MM.1S (cell line): ENCODE results near the gene EDARADD.

Experiments used
- DNase-seq: peaks from one replicate; pipeline ENCODE4 v3.0.0-alpha.2; 2015
- H2AFZ ChIP-seq: fragments of 300-600 bp; sonication (generic); 2 replicates; pipeline ENCODE4 v1.6.0; 2016; ENCODE audit warnings: antibody characterized with exemption, low read length
- H3F3A ChIP-seq: fragments of 300-600 bp; sonication (generic); 2 replicates; pipeline ENCODE4 v1.6.1; 2016; ENCODE audit warnings: mild to moderate bottlenecking, antibody characterized with exemption, low read length, moderate library complexity, mixed read lengths; ENCODE audit not compliant: insufficient read depth
- H3K27ac ChIP-seq: fragments of 300-600 bp; sonication (generic); 2 replicates; pipeline ENCODE4 v1.5.1; 2016; ENCODE audit warnings: mild to moderate bottlenecking, low read length
- H3K27me3 ChIP-seq: fragments of 300-600 bp; sonication (generic); replicated peaks from 2 replicates; pipeline ENCODE4 v1.6.0; 2016; ENCODE audit warnings: low read length; ENCODE audit not compliant: insufficient read depth
- H3K36me3 ChIP-seq: fragments of 300-600 bp; sonication (generic); replicated peaks from 2 replicates; pipeline ENCODE4 v1.6.1; 2016; ENCODE audit warnings: mild to moderate bottlenecking, low read length, mixed read lengths; ENCODE audit not compliant: insufficient read depth
- H3K4me1 ChIP-seq: fragments of 300-600 bp; sonication (generic); 2 replicates; pipeline ENCODE4 v1.6.1; 2016; ENCODE audit warnings: low read length, mixed read lengths
- H3K4me2 ChIP-seq: fragments of 300-600 bp; sonication (generic); 2 replicates; pipeline ENCODE4 v1.6.0; 2016; ENCODE audit warnings: low read depth, low read length
- H3K4me3 ChIP-seq: fragments of 300-600 bp; sonication (generic); 2 replicates; pipeline ENCODE4 v1.5.1; 2016; ENCODE audit warnings: low read length, mixed read lengths
- H3K79me2 ChIP-seq: fragments of 300-600 bp; sonication (generic); 2 replicates; pipeline ENCODE4 v1.6.1; 2016; ENCODE audit warnings: mixed run types, low read length, mixed read lengths
- H3K9ac ChIP-seq: fragments of 300-600 bp; sonication (generic); 2 replicates; pipeline ENCODE4 v1.6.1; 2016; ENCODE audit warnings: low read length, mixed read lengths
- H3K9me2 ChIP-seq: fragments of 300-600 bp; sonication (generic); replicated peaks from 2 replicates; pipeline ENCODE4 v1.6.1; 2016; ENCODE audit warnings: mild to moderate bottlenecking, low read length, mixed read lengths; ENCODE audit not compliant: insufficient read depth
- H3K9me3 ChIP-seq: fragments of 300-600 bp; sonication (generic); replicated peaks from 2 replicates; pipeline ENCODE4 v1.6.1; 2016; ENCODE audit warnings: mild to moderate bottlenecking, low read length, mixed read lengths; ENCODE audit not compliant: insufficient read depth
- H4K20me1 ChIP-seq: fragments of 300-600 bp; sonication (generic); 2 replicates; pipeline ENCODE4 v1.6.1; 2016; ENCODE audit warnings: mild to moderate bottlenecking, low read length, moderate library complexity, mixed read lengths; ENCODE audit not compliant: insufficient read depth
- CTCF ChIP-seq: fragments of 300-600 bp; sonication (generic); IDR thresholded peaks from 2 replicates; pipeline ENCODE4 v1.5.1; 2016; ENCODE audit warnings: antibody characterized with exemption, low read length, mixed read lengths
- EZH2 ChIP-seq: fragments of 300-600 bp; sonication (generic); optimal IDR thresholded peaks from 2 replicates; pipeline ENCODE3; 2017; ENCODE audit warnings: low read depth, mild to moderate bottlenecking, antibody characterized with exemption, low read length, mixed read lengths
- EZH2phosphoT487 ChIP-seq: fragments of 300-600 bp; sonication (generic); IDR thresholded peaks from 2 replicates; pipeline ENCODE4 v1.6.1; 2018; ENCODE audit warnings: antibody characterized with exemption, low read length

Gene EDARADD

GRCh38 chr1:236421022-236421421, 26.9 kb downstream of the EDARADD start:
- Histone ChIP-seq H3K4me2 (no peak overlapping the region), H3K36me3 (no peaks in the 10 kb centered on the region), H3K27me3 (no peaks in the 10 kb centered on the region), H4K20me1 (no peaks in the 10 kb centered on the region), H3K4me1 (no peaks in the 10 kb centered on the region), H3K9ac (no peak overlapping the region), H3K79me2 (no peaks in the 10 kb centered on the region), H3K27ac (no peak overlapping the region), H3F3A (no peaks in the 10 kb centered on the region), H3K9me2 (no peaks in the 10 kb centered on the region), H3K9me3 (no peaks in the 10 kb centered on the region), H3K4me3 (no peak overlapping the region), H2AFZ (no peak overlapping the region)
- no peak for DNase-seq
- TF ChIP-seq EZH2phosphoT487, result no peak
- no peak for TF ChIP-seq EZH2
- no peak for TF ChIP-seq CTCF

- no peaks in the 10 kb centered on the region for H3K27me3 ChIP-seq
- H3K36me3 ChIP-seq, result no peaks in the 10 kb centered on the region
- TF ChIP-seq EZH2 (no peak), EZH2phosphoT487 (no peak), CTCF (no peak)
- H3K4me3 ChIP-seq, result no peak overlapping the region
- no peaks in the 10 kb centered on the region for H3F3A ChIP-seq
- H3K79me2 ChIP-seq, result no peaks in the 10 kb centered on the region
- no peaks in the 10 kb centered on the region for H3K9me3 ChIP-seq
- H3K4me2 ChIP-seq, result no peak overlapping the region
- no peaks in the 10 kb centered on the region for H3K4me1 ChIP-seq
- no peak overlapping the region for H3K27ac ChIP-seq
- H3K9ac ChIP-seq, result no peak overlapping the region
- H3K9me2 ChIP-seq, result no peaks in the 10 kb centered on the region
- no peak overlapping the region for H2AFZ ChIP-seq
- no peak for DNase-seq
- H4K20me1 ChIP-seq, result no peaks in the 10 kb centered on the region
Observed at GRCh38 chr1:236421850-236422516, 27.9 kb downstream of the EDARADD start.

GRCh38 chr1:236422517-236422876, 28.4 kb downstream of the EDARADD start:
- no peaks in the 10 kb centered on the region for H3K9me3 ChIP-seq
- no peaks in the 10 kb centered on the region for H3K4me1 ChIP-seq
- no peak for DNase-seq
- no peak overlapping the region for H3K4me2 ChIP-seq
- no peak overlapping the region for H3K27ac ChIP-seq
- H2AFZ ChIP-seq, result no peak overlapping the region
- H3K79me2 ChIP-seq, result no peaks in the 10 kb centered on the region
- no peak overlapping the region for H3K4me3 ChIP-seq
- no peak overlapping the region for H3K9ac ChIP-seq
- no peaks in the 10 kb centered on the region for H4K20me1 ChIP-seq
- H3K36me3 ChIP-seq, result no peaks in the 10 kb centered on the region
- H3K9me2 ChIP-seq, result no peaks in the 10 kb centered on the region
- no peaks in the 10 kb centered on the region for H3K27me3 ChIP-seq
- no peaks in the 10 kb centered on the region for H3F3A ChIP-seq
- TF ChIP-seq CTCF (no peak), EZH2 (no peak), EZH2phosphoT487 (no peak)
